Neural progenitor cell (in vitro differentiated cells): ENCODE data around the gene ZNF135. TPM values are rescaled to one million over a fixed set of nuclear protein-coding genes. Genes with fewer than 3 reads are reported as not detected.

Experiments
- DNase-seq: peaks from one replicate; pipeline ENCODE4 v3.0.0-alpha.2; 2016; ENCODE audit warnings: low spot score
- H2AFZ ChIP-seq: fragments of 200-600 bp; sonication (generic); replicated peaks from 2 replicates; pipeline ENCODE4 v1.6.1; 2016; ENCODE audit warnings: antibody characterized with exemption
- H3F3A ChIP-seq: fragments of 200-600 bp; sonication (generic); 2 replicates; pipeline ENCODE4 v1.6.1; 2016; ENCODE audit warnings: antibody characterized with exemption, low read depth
- H3K27ac ChIP-seq: fragments of 200-600 bp; sonication (generic); 2 replicates; pipeline ENCODE4 v1.5.1; 2016; ENCODE audit warnings: mild to moderate bottlenecking
- H3K27me3 ChIP-seq: fragments of 200-600 bp; sonication (generic); 2 replicates; pipeline ENCODE4 v1.6.1; 2016; ENCODE audit warnings: mild to moderate bottlenecking, moderate library complexity
- H3K36me3 ChIP-seq: fragments of 200-600 bp; sonication (generic); 2 replicates; pipeline ENCODE4 v1.5.1; 2016
- H3K4me1 ChIP-seq: fragments of 200-600 bp; sonication (generic); 2 replicates; pipeline ENCODE4 v1.6.1; 2016; ENCODE audit warnings: mixed run types
- H3K4me2 ChIP-seq: fragments of 200-600 bp; sonication (generic); 2 replicates; pipeline ENCODE4 v1.6.1; 2016
- H3K4me3 ChIP-seq: fragments of 200-600 bp; sonication (generic); 2 replicates; pipeline ENCODE4 v1.5.1; 2016
- H3K79me2 ChIP-seq: fragments of 200-600 bp; sonication (generic); 2 replicates; pipeline ENCODE4 v1.6.1; 2016; ENCODE audit warnings: low read depth
- H3K9ac ChIP-seq: fragments of 200-600 bp; sonication (generic); 2 replicates; pipeline ENCODE4 v1.6.1; 2016
- H3K9me3 ChIP-seq: fragments of 200-600 bp; sonication (generic); 2 replicates; pipeline ENCODE4 v1.5.1; 2016; ENCODE audit warnings: low read depth
- H4K20me1 ChIP-seq: fragments of 200-600 bp; sonication (generic); 2 replicates; pipeline ENCODE4 v1.6.1; 2016; ENCODE audit warnings: low read depth
- H3K27ac Mint-ChIP-seq: 3 replicates; pipeline ENCODE4 v1.8.0; 2021; ENCODE audit warnings: mixed read lengths
- H3K27me3 Mint-ChIP-seq: 2 replicates; pipeline ENCODE4 v1.8.0; 2022; ENCODE audit warnings: low read depth, mild to moderate bottlenecking, inconsistent platforms, moderate library complexity, mixed read lengths; ENCODE audit not compliant: insufficient read depth
- H3K36me3 Mint-ChIP-seq: 3 replicates; pipeline ENCODE4 v1.8.0; 2021; ENCODE audit warnings: mixed read lengths
- H3K4me1 Mint-ChIP-seq: 3 replicates; pipeline ENCODE4 v1.8.0; 2021; ENCODE audit warnings: mixed read lengths
- H3K4me3 Mint-ChIP-seq: 3 replicates; pipeline ENCODE4 v1.8.0; 2021; ENCODE audit warnings: mild to moderate bottlenecking, moderate library complexity, mixed read lengths
- H3K9me3 Mint-ChIP-seq: 3 replicates; pipeline ENCODE4 v1.8.0; 2020; ENCODE audit warnings: mixed read lengths
- EZH2 ChIP-seq: fragments of 200-600 bp; sonication (generic); IDR thresholded peaks from 2 replicates; pipeline ENCODE4 v1.6.1; 2017; ENCODE audit warnings: antibody characterized with exemption, mild to moderate bottlenecking, moderate library complexity
- EZH2phosphoT487 ChIP-seq: fragments of 200-600 bp; sonication (generic); IDR thresholded peaks from 2 replicates; pipeline ENCODE4 v1.6.1; 2017; ENCODE audit warnings: antibody characterized with exemption
- total RNA-seq: library from RNA; depleted of rRNA; stranded (reverse); fragments of >200 nt; gene quantifications from 2 replicates; pipeline ENCODE4 v1.2.3, GENCODE V29; 2015; ENCODE audit warnings: low replicate concordance
- TF ChIP-seq, protein P1 (sequence below): fragments of 200-600 bp; sonication (generic); IDR thresholded peaks from 2 replicates; pipeline ENCODE4 v1.5.1; 2017; ENCODE audit warnings: antibody characterized with exemption, mild to moderate bottlenecking

The ZNF135 gene
- total RNA-seq, 1 donor from 2014 or later = 11.1 TPM

DNA sequence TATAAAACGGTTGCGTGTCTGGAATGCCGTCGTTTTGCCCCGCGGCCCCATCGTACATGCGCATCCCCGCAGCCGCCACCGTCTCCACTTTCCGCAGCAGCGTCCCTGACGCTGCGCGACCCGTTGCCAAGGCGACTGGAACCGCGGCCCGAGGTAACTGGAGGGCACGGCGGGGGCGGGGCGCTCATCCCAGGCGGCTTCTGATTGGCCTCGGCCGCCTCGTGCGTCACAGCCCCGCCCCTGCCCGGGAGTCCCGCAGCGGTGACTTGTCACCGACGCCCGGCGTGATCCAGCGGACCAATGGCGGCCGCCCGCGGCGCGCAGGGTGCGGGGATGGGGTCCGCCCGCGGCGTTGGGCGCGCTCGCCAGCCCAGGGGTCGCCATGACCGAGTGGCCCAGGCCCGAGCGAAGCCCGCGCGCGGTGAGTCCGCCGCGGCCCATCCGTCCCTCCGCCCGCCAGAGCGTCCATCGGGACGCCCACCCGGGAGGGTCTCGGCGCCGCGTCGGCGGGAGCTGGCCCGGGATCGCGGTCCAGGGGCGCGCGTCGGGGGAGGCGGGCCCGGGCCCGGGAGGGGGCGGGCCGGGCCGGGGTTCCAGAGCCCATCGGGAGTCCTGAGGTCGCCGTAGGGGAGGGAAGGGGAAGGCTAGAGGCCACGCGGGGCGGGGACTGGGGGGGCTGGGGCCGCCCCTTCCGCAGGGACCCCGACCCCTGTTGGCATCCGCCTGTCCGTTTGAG lies 25.2 kb upstream of the ZNF135 start, which contains the start of gene ZSCAN1:
Gene ZSCAN1, plus strand, starts transcription at position 285 of the 736 bp plus-strand sequence. CDS start 3,812 bp downstream, outside the sequence.
- H3K9me3 Mint-ChIP-seq = peaks cover 56% of the 10 kb centered on the region
- no peaks in the 10 kb centered on the region for H3K79me2 ChIP-seq
- H3K27me3 ChIP-seq = peaks cover 6% of the 10 kb centered on the region
- TF ChIP-seq, protein P1, sequence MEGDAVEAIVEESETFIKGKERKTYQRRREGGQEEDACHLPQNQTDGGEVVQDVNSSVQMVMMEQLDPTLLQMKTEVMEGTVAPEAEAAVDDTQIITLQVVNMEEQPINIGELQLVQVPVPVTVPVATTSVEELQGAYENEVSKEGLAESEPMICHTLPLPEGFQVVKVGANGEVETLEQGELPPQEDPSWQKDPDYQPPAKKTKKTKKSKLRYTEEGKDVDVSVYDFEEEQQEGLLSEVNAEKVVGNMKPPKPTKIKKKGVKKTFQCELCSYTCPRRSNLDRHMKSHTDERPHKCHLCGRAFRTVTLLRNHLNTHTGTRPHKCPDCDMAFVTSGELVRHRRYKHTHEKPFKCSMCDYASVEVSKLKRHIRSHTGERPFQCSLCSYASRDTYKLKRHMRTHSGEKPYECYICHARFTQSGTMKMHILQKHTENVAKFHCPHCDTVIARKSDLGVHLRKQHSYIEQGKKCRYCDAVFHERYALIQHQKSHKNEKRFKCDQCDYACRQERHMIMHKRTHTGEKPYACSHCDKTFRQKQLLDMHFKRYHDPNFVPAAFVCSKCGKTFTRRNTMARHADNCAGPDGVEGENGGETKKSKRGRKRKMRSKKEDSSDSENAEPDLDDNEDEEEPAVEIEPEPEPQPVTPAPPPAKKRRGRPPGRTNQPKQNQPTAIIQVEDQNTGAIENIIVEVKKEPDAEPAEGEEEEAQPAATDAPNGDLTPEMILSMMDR = no peak
- TF ChIP-seq EZH2 = no peak
- TF ChIP-seq EZH2phosphoT487 = no peak
- H3K27ac Mint-ChIP-seq = no peak within 1 kb of the TSS
- peaks cover 9% of the 10 kb centered on the region for H3K27me3 Mint-ChIP-seq
- H3K4me3 Mint-ChIP-seq = peak within 1 kb of the TSS; percentile 85
- H3K27ac ChIP-seq = peak within 1 kb of the TSS; percentile 41
- peaks cover 2% of the 10 kb centered on the region for H3K4me1 Mint-ChIP-seq
- peaks cover 23% of the 10 kb centered on the region for H3F3A ChIP-seq
- no peaks in the 10 kb centered on the region for H4K20me1 ChIP-seq
- H3K4me2 ChIP-seq = peak within 1 kb of the TSS; percentile 86
- peaks cover 11% of the 10 kb centered on the region for H3K4me1 ChIP-seq
- H3K36me3 Mint-ChIP-seq = peaks cover 12% of the 10 kb centered on the region
- no peaks in the 10 kb centered on the region for H3K9me3 ChIP-seq
- DNase-seq = peak; percentile 99
- H3K9ac ChIP-seq = peak within 1 kb of the TSS; percentile 68
- H3K36me3 ChIP-seq = no peaks in the 10 kb centered on the region
- no peak within 1 kb of the TSS for H2AFZ ChIP-seq
- peak within 1 kb of the TSS; percentile 67 for H3K4me3 ChIP-seq

GRCh38 chr19:58034477-58034793 lies 24.6 kb upstream of the ZNF135 start:
- TF ChIP-seq, protein P1 = no peak
- TF ChIP-seq EZH2phosphoT487 (no peak), EZH2 (no peak)
- H3K4me3 Mint-ChIP-seq = no peak overlapping the region
- H3K4me3 ChIP-seq = peak overlapping the region; percentile 67

GRCh38 chr19:58035863-58036262 lies 23.2 kb upstream of the ZNF135 start:
- H3K4me1 ChIP-seq = peaks cover 14% of the 10 kb centered on the region
- no peaks in the 10 kb centered on the region for H4K20me1 ChIP-seq
- H3K79me2 ChIP-seq = no peaks in the 10 kb centered on the region
- Mint-ChIP-seq H3K4me1 (peaks cover 2% of the 10 kb centered on the region), H3K27me3 (peaks cover 9% of the 10 kb centered on the region), H3K36me3 (peaks cover 12% of the 10 kb centered on the region), H3K4me3 (peak overlapping the region; percentile 24), H3K27ac (peak overlapping the region; percentile 22), H3K9me3 (peaks cover 55% of the 10 kb centered on the region)
- H3K27ac ChIP-seq = no peak overlapping the region
- no peaks in the 10 kb centered on the region for H3K36me3 ChIP-seq
- H3K4me3 ChIP-seq = no peak overlapping the region
- no peak overlapping the region for H3K9ac ChIP-seq
- no peak for TF ChIP-seq EZH2
- TF ChIP-seq EZH2phosphoT487 = no peak
- TF ChIP-seq, protein P1 = no peak
- DNase-seq = no peak
- H2AFZ ChIP-seq = no peak overlapping the region
- H3K9me3 ChIP-seq = no peaks in the 10 kb centered on the region
- H3K27me3 ChIP-seq = peaks cover 6% of the 10 kb centered on the region
- H3F3A ChIP-seq = peaks cover 28% of the 10 kb centered on the region
- H3K4me2 ChIP-seq = no peak overlapping the region

More at GRCh38 chr19:58034477-58034793, 24.6 kb upstream of the ZNF135 start:
- peaks cover 2% of the 10 kb centered on the region for H3K4me1 Mint-ChIP-seq
- Histone ChIP-seq H3K79me2 (no peaks in the 10 kb centered on the region), H3K27ac (peak overlapping the region; percentile 41), H3K9me3 (no peaks in the 10 kb centered on the region), H3F3A (peaks cover 28% of the 10 kb centered on the region), H3K36me3 (no peaks in the 10 kb centered on the region), H3K4me2 (peak overlapping the region; percentile 86), H4K20me1 (no peaks in the 10 kb centered on the region), H3K9ac (peak overlapping the region; percentile 68), H2AFZ (no peak overlapping the region), H3K27me3 (peaks cover 6% of the 10 kb centered on the region), H3K4me1 (peaks cover 14% of the 10 kb centered on the region)
- no peak overlapping the region for H3K27ac Mint-ChIP-seq
- peaks cover 12% of the 10 kb centered on the region for H3K36me3 Mint-ChIP-seq
- peaks cover 9% of the 10 kb centered on the region for H3K27me3 Mint-ChIP-seq
- H3K9me3 Mint-ChIP-seq = peaks cover 56% of the 10 kb centered on the region
- peak; percentile 51 for DNase-seq
